H1 (cell line): ENCODE measurements around the gene OGG1. TPM values are rescaled to one million over a fixed set of nuclear protein-coding genes. Genes with fewer than 3 reads are reported as not detected.

Source experiments
- ATF3 ChIP-seq: IDR thresholded peaks from 2 replicates; pipeline ENCODE4 v1.6.1; 2011; ENCODE audit warnings: low read depth, mild to moderate bottlenecking, low read length; ENCODE audit not compliant: insufficient read depth
- HDAC2 ChIP-seq, 2 experiments: fragments of 300-600 bp in 1 of 2; sonication (generic) in 1 of 2; IDR thresholded peaks; 2 replicates each; pipeline ENCODE4 v1.6.1; 2011 to 2012; ENCODE audit warnings: low read depth in 2 of 2, low read length in 2 of 2, mild to moderate bottlenecking in 2 of 2, moderate library complexity in 2 of 2, borderline replicate concordance in 1 of 2, inconsistent platforms in 1 of 2
- KDM4A ChIP-seq: IDR thresholded peaks from one replicate; pipeline ENCODE4 v1.7.1; 2012; ENCODE audit warnings: low read depth, mild to moderate bottlenecking, moderate library complexity, low read length, inconsistent platforms; ENCODE audit not compliant: severe bottlenecking
- SIRT6 ChIP-seq: IDR thresholded peaks from one replicate; pipeline ENCODE4 v1.7.1; 2012; ENCODE audit warnings: low read length, inconsistent platforms
- SRF ChIP-seq: IDR thresholded peaks from 2 replicates; pipeline ENCODE4 v1.6.1; 2011; ENCODE audit warnings: mild to moderate bottlenecking, low read depth, low read length, moderate library complexity
- TBP ChIP-seq: IDR thresholded peaks from 2 replicates; pipeline ENCODE4 v1.6.1; 2011; ENCODE audit warnings: low read depth, low read length, improper control_type of control experiment
- polyA plus RNA-seq, 7 experiments: library from polyadenylated mRNA; depleted of rRNA in 3 of 7; stranded (reverse) in 5 of 7; unstranded in 2 of 7; fragments of >200 nt in 5 of 7; fragments of 200-250 nt in 2 of 7; gene quantifications; 1 replicate in 5 of 7; 2 replicates in 1 of 7; 4 replicates in 1 of 7; pipeline versions ENCODE4 v1.2.1 to v1.2.3, GENCODE V29; 2011 to 2013; ENCODE audit warnings: missing spikeins in 2 of 7, mixed read lengths in 2 of 7
- total RNA-seq: library from RNA; stranded (reverse); fragmentation: NEBNext Ultra II Directional; extraction: Animal tissue kit (Norgen Biotek cat#: 25700); gene quantifications from 2 replicates; pipeline ENCODE4 v1.2.1, GENCODE V29; 2021
- TF ChIP-seq, protein P1 (sequence below): fragments of 300-600 bp; sonication (generic); IDR thresholded peaks from 2 replicates; pipeline ENCODE4 v1.7.1; 2012; ENCODE audit warnings: low read length, moderate library complexity, mild to moderate bottlenecking, inconsistent platforms; ENCODE audit not compliant: insufficient replicate concordance
- TF ChIP-seq, protein P2 (sequence below): IDR thresholded peaks from 2 replicates; pipeline ENCODE4 v1.6.1; 2012; ENCODE audit warnings: inconsistent platforms

The OGG1 gene
- total and polyA plus RNA-seq, 2 of the 8 experiments (the other 6 are each of a cell fraction or from before 2014, with no cell fraction given): 29.6 to 46.8 TPM

DNA sequence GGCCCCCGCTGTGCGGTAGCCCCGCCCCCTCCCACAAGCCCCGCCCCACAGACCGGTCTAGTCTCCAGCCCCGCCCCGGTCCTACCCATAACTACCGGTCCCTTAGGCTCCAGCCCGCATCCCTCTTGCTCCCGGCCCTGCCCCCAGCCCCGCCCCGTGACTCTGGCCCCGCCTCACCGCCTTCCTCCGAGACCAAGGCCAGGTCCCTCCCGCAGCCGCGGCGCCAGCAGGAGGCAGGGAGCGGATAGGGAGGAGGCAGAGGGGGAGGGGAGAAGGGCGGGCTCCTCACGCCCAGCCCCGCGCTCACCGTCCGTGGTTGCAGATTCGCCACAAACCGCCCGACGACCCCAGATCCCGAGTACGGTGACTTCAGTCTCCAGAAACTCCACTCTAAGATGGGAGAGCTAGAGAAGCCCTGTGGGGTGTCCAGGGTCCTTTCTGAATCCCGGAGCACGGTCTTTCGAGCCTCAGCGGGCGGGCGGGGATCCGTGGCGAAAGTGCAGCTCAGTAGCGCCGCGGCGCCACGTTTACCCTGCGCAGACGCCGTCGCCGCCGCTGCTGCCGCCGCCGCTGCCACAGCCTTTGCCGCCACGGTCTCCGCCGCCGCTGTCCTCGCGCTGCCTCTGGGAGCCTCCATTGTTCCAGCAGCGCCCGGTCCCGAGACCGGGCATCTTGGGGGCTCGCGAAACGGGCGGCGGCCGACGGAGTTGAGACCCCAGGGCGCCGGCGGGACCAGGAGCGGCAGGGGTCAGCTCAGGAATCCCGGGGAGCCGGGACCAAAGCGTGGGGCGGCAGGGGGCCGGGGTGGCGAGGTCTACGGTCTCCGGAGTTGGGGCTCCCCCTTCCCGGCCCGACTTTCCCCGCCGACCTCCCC is 18.3 kb upstream of the OGG1 start, which contains the start of gene BRPF1 (continued):
- TF ChIP-seq SRF: no peak
- TF ChIP-seq SIRT6: no peak
- no peak for TF ChIP-seq HDAC2 (IDR thresholded peaks at IDR 0.05; ENCODE audit: borderline replicate concordance in 1 of 2, low read depth in 2 of 2, low read length in 2 of 2)
- TF ChIP-seq, protein P1, sequence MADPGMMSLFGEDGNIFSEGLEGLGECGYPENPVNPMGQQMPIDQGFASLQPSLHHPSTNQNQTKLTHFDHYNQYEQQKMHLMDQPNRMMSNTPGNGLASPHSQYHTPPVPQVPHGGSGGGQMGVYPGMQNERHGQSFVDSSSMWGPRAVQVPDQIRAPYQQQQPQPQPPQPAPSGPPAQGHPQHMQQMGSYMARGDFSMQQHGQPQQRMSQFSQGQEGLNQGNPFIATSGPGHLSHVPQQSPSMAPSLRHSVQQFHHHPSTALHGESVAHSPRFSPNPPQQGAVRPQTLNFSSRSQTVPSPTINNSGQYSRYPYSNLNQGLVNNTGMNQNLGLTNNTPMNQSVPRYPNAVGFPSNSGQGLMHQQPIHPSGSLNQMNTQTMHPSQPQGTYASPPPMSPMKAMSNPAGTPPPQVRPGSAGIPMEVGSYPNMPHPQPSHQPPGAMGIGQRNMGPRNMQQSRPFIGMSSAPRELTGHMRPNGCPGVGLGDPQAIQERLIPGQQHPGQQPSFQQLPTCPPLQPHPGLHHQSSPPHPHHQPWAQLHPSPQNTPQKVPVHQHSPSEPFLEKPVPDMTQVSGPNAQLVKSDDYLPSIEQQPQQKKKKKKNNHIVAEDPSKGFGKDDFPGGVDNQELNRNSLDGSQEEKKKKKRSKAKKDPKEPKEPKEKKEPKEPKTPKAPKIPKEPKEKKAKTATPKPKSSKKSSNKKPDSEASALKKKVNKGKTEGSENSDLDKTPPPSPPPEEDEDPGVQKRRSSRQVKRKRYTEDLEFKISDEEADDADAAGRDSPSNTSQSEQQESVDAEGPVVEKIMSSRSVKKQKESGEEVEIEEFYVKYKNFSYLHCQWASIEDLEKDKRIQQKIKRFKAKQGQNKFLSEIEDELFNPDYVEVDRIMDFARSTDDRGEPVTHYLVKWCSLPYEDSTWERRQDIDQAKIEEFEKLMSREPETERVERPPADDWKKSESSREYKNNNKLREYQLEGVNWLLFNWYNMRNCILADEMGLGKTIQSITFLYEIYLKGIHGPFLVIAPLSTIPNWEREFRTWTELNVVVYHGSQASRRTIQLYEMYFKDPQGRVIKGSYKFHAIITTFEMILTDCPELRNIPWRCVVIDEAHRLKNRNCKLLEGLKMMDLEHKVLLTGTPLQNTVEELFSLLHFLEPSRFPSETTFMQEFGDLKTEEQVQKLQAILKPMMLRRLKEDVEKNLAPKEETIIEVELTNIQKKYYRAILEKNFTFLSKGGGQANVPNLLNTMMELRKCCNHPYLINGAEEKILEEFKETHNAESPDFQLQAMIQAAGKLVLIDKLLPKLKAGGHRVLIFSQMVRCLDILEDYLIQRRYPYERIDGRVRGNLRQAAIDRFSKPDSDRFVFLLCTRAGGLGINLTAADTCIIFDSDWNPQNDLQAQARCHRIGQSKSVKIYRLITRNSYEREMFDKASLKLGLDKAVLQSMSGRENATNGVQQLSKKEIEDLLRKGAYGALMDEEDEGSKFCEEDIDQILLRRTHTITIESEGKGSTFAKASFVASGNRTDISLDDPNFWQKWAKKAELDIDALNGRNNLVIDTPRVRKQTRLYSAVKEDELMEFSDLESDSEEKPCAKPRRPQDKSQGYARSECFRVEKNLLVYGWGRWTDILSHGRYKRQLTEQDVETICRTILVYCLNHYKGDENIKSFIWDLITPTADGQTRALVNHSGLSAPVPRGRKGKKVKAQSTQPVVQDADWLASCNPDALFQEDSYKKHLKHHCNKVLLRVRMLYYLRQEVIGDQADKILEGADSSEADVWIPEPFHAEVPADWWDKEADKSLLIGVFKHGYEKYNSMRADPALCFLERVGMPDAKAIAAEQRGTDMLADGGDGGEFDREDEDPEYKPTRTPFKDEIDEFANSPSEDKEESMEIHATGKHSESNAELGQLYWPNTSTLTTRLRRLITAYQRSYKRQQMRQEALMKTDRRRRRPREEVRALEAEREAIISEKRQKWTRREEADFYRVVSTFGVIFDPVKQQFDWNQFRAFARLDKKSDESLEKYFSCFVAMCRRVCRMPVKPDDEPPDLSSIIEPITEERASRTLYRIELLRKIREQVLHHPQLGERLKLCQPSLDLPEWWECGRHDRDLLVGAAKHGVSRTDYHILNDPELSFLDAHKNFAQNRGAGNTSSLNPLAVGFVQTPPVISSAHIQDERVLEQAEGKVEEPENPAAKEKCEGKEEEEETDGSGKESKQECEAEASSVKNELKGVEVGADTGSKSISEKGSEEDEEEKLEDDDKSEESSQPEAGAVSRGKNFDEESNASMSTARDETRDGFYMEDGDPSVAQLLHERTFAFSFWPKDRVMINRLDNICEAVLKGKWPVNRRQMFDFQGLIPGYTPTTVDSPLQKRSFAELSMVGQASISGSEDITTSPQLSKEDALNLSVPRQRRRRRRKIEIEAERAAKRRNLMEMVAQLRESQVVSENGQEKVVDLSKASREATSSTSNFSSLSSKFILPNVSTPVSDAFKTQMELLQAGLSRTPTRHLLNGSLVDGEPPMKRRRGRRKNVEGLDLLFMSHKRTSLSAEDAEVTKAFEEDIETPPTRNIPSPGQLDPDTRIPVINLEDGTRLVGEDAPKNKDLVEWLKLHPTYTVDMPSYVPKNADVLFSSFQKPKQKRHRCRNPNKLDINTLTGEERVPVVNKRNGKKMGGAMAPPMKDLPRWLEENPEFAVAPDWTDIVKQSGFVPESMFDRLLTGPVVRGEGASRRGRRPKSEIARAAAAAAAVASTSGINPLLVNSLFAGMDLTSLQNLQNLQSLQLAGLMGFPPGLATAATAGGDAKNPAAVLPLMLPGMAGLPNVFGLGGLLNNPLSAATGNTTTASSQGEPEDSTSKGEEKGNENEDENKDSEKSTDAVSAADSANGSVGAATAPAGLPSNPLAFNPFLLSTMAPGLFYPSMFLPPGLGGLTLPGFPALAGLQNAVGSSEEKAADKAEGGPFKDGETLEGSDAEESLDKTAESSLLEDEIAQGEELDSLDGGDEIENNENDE: no peak
- TF ChIP-seq TBP: peak; percentile 62; the same call in 1 of the 2 replicates
- TF ChIP-seq KDM4A: peak; percentile 62
- TF ChIP-seq, protein P2, sequence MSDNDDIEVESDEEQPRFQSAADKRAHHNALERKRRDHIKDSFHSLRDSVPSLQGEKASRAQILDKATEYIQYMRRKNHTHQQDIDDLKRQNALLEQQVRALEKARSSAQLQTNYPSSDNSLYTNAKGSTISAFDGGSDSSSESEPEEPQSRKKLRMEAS: peak; percentile 75
- no peak for TF ChIP-seq ATF3
